ENCODE data around the gene KCNK5. TPM values are rescaled to one million over a fixed set of nuclear protein-coding genes. Genes with fewer than 3 reads are reported as not detected.
A peak's percentile ranks its signal among the peaks of the same experiment; 100 is the strongest.

The KCNK5 gene
- total RNA-seq, 2 experiments from 2014 or later = 8.6 to 9.2 TPM

DNA sequence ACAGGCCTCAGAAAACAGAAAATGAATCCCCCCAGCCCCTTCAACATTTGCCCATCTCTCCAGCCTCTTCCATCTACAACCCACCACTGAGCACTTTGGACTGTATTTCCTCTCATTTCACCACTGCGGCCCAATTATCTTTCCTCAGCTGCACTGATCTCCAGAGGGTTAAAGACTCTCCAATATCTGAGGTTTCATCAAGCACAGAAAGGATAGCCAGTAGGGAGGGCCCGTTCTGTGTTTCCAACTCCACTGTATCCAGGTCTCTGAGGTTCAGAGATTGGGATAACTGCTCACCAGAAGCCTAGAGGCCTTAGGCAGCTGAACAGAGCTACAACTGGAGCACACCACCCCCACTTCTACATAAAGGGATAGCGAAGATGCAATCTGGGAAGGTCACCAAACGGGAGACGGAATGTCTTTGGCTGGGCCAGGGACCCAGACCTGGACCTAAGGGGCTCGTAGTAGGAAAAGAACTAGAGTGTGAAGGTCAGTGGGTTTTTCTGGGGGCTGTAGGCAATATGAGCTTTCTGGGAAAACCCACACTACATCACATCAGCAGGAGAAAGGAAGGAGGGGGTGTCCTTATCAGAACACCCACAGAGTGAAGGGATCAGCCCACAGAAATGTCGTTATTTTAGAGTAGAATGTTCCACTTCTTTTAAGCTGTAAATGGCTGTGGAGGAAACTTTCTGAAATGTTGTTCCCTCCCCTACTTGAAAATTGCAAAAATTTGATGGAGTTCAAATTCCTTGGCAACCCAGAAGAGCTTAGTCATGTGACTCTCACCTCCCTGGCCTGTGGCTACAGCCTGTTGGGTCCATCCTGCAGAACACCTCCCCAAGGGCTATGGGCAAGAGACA lies 7.3 kb downstream of the KCNK5 start:
- H3K27ac Mint-ChIP-seq = peak overlapping the region; percentile 7
- ChIA-PET POLR2A (no interaction called here), CTCF (no interaction called here)
- no peak for DNase-seq
- no peaks in the 10 kb centered on the region for H3K27me3 Mint-ChIP-seq
- peaks cover 39% of the 10 kb centered on the region for H3K36me3 Mint-ChIP-seq (ENCODE audit: low read depth)
- no peak overlapping the region for H3K4me3 Mint-ChIP-seq
- peaks cover 84% of the 10 kb centered on the region for H3K4me1 Mint-ChIP-seq
- no peaks in the 10 kb centered on the region for H3K9me3 Mint-ChIP-seq

DNA sequence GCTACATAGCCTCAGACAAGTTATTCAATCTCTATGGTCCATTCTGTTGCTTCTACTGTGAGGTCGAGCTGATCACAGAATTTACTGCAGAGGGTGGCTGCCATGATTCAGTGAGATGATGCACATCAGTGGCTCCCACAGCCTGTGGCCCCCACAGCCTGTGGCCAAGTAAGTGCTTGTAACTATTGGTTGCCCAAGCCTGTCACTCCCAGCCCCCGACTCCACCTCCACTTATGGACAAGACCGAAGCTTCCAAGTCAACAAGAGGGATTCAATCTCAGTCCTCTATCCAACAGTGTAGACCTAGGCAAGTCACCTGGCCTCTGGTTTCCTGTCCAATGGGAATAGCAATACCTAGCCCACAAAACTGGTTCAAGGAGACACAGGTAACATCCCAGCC lies 8.2 kb downstream of the KCNK5 start:
- peaks cover 39% of the 10 kb centered on the region for H3K36me3 Mint-ChIP-seq (ENCODE audit: low read depth)
- H3K27me3 Mint-ChIP-seq = no peaks in the 10 kb centered on the region
- no peak for DNase-seq
- no peaks in the 10 kb centered on the region for H3K9me3 Mint-ChIP-seq
- H3K27ac Mint-ChIP-seq = no peak overlapping the region
- POLR2A ChIA-PET = no interaction called here
- CTCF ChIA-PET = no interaction called here
- peaks cover 83% of the 10 kb centered on the region for H3K4me1 Mint-ChIP-seq
- H3K4me3 Mint-ChIP-seq = no peak overlapping the region

DNA sequence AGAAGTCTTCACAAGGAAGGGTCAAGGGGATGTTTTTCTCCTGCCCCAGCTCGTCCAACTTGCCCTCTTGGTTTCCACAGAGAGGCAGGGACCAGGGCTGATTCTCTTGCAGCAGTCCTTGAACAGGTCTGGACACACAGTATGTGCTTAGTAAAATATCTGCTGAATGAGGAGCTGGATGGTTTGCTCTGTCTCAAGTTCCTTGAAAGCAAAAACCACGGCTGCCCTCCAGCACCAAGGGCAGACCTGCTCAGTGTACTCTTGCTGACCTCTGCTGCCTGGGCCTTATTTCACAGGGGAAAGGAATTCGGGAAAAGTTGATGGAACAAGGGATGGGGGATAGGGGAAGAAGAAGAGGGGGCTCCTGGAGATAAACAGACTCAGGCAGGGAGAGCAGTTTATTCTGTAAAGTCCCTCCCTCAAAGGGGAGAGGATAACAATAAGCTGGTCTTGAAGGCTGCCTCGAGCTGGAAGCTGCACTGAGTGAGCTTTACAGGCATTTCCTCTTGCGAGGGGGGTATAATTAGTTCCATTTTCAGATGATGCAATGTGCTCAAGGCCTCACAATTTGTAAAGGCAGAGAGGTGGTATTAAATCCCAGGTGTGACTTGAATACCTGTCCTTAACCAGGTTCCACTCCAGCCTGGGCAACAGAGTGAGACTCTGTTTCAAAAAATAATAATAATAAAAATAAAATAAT lies 10.3 kb downstream of the KCNK5 start:
- H3K4me3 Mint-ChIP-seq = no peak overlapping the region
- H3K27ac Mint-ChIP-seq = peak overlapping the region; percentile 22
- peaks cover 83% of the 10 kb centered on the region for H3K4me1 Mint-ChIP-seq
- no peak for DNase-seq
- H3K36me3 Mint-ChIP-seq (ENCODE audit: low read depth) = peaks cover 33% of the 10 kb centered on the region
- H3K9me3 Mint-ChIP-seq = no peaks in the 10 kb centered on the region
- H3K27me3 Mint-ChIP-seq = no peaks in the 10 kb centered on the region
- ChIA-PET POLR2A (interaction anchor here (0.9 to 2.9 kb wide), 2 partner anchors 10 to 15 kb away, joined by 3 to 9 read pairs; partner anchors contain the start of gene KCNK5), CTCF (interaction anchor here (0.7 to 1.1 kb wide), 3 partner anchors 11 to 84 kb away, joined by 3 to 5 read pairs (median 3); no protein-coding TSS in a partner anchor)

DNA sequence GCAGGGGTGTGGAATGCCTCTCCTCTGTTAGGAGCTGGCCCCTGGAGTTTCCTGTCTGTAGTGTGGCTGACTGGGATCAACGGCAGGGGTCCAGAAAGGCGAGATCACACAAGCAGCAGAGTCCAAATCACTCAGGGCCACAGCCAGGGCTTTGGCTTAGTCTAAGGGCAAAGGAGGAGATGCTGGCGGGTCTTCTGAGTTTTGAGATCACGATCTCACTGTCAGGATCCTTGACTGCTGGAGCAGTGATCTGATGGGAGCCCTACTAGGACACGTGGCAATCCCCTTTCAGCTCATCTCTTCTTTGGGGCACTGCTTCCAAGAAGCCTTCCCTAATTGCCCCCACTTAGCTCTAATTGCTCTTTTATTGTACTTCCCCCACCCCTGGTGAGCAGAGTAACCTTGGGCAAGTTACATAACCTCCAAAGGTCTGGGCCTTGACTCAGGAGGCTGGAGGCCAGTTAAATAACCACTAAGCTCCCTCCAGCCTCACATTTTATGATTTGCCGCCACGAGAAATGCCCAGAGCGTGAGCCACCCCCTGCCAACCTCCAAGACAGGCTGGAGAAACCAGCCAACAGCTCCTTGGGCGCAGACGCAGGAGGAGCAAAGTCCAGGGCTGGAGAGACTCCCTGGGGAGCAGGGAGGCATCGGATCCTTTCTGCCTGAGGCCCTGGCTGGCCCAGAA lies 12.0 kb downstream of the KCNK5 start:
- POLR2A ChIA-PET = interaction anchor here (0.8 to 2.9 kb wide), 3 partner anchors 10 to 20 kb away, joined by 3 to 9 read pairs (median 3); partner anchors contain the start of gene KCNK5
- H3K36me3 Mint-ChIP-seq (ENCODE audit: low read depth) = peaks cover 24% of the 10 kb centered on the region
- H3K9me3 Mint-ChIP-seq = no peaks in the 10 kb centered on the region
- no peak overlapping the region for H3K4me3 Mint-ChIP-seq
- CTCF ChIA-PET = interaction anchor here (1.4 kb wide), 1 partner anchor 27 kb away, joined by 3 read pairs; no protein-coding TSS in a partner anchor
- DNase-seq = no peak
- H3K27me3 Mint-ChIP-seq = no peaks in the 10 kb centered on the region
- peaks cover 71% of the 10 kb centered on the region for H3K4me1 Mint-ChIP-seq
- no peak overlapping the region for H3K27ac Mint-ChIP-seq

DNA sequence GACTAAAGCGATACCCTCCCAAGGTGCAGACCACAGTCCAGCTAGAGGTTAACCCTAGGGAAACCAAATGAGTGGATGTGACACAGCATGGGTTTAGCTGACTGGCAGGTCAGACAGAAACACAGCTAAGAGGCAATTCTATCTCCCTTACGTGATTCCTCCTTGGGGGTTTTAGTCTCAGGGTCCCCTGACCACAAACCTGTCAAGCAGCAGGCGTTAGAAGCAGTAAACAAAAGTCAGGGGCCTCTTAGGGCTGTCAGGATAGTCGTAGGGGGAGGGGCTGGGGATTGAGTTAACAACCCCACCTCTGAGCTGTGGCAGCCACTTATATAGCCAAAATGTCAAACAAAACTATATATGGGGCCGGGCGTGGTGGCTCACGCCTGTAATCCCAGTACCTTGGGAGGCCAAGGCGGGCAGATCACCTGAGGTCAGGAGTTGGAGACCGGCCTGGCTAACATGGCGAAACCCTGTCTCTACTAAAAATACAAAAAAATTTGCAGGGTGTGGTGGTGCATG lies 13.6 kb downstream of the KCNK5 start:
- Mint-ChIP-seq H3K27me3 (no peaks in the 10 kb centered on the region), H3K4me3 (no peak overlapping the region), H3K4me1 (peaks cover 59% of the 10 kb centered on the region), H3K27ac (no peak overlapping the region), H3K9me3 (no peaks in the 10 kb centered on the region), H3K36me3 (ENCODE audit: low read depth) (peaks cover 10% of the 10 kb centered on the region)
- ChIA-PET CTCF (interaction anchor here (0.7 kb wide), 1 partner anchor 14 kb away, joined by 3 read pairs; no protein-coding TSS in a partner anchor), POLR2A (interaction anchor here (0.9 to 1.4 kb wide), 2 partner anchors 11 to 18 kb away, joined by 3 read pairs; no protein-coding TSS in a partner anchor)
- DNase-seq = no peak

DNA sequence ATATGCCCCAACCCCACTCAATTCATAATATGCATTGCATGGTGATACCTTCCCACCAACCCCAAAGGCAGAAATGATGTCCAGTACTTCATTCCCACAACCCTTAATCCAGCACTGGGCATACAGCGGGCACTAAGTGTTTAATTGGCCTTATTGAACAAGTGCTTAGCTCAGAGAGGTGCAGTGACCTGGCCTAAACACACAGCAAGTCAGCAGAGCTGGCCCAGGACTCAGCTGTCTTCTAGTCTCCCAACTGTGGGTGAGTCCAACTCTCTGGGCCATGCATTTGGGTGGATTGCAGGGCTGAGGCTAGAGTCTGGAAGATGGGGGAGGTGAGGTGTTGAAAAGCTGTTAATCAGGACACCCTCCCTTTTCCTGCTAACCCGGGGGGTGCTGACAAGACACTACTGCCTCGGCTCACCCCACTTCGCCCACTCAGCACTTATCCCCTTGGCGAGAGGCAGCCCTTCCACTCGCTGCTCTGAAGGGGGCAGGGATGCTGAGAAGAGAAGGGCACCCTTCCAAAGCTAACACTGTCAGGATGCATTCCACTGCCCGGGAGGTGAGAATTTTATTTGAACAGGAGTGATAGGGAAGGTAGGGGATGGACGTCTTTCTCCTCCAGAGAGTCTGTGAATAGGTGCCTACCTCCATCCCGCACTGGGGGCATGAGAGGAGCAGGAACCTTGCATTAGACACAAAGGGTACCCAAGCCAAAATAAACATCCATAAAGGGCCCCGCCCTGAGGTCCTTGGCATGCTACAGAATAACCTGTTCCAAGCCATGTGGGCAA lies 14.2 kb downstream of the KCNK5 start:
- no peak for DNase-seq
- ChIA-PET POLR2A (interaction anchor here (0.9 kb wide), 1 partner anchor 11 kb away, joined by 3 read pairs; no protein-coding TSS in a partner anchor), CTCF (no interaction called here)
- Mint-ChIP-seq H3K9me3 (no peaks in the 10 kb centered on the region), H3K4me3 (no peak overlapping the region), H3K36me3 (ENCODE audit: low read depth) (peaks cover 10% of the 10 kb centered on the region), H3K27ac (no peak overlapping the region), H3K27me3 (no peaks in the 10 kb centered on the region), H3K4me1 (peaks cover 61% of the 10 kb centered on the region)

DNA sequence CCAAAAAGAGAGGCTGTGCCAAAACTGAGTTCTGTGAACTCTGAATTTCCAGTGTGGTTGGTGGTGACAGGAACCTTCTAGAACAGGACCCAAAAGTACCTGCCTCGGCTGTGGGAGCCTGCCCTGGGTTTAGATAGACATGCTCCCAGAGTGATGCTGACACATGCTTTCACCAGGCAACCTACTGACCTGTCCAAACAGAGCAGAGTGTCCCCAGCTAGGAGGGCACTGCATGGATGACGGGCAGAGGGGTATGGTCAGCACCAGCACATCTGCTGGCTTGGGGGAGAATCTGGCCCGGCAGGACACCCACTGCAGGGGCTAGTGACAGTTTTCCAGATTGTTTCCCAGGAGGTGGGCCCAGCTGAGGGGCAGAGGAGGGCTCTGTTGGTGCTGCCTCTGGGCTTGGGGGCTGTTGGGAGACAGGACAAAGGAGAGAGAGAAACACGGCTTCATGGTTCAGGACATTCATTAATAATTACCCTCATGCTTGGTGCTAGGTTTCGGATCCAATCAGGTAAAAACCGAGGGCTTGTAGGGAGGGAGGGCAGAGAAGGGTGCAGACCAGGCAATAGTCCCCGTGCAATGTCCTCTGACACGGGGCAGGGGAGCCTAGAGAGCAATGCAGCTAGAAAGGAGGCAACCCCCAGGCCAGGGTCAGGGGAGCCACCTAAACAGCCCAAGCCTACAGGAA lies 15.0 kb downstream of the KCNK5 start:
- peaks cover 63% of the 10 kb centered on the region for H3K4me1 Mint-ChIP-seq
- H3K36me3 Mint-ChIP-seq (ENCODE audit: low read depth) = peaks cover 10% of the 10 kb centered on the region
- H3K27ac Mint-ChIP-seq = peak overlapping the region; percentile 28
- H3K27me3 Mint-ChIP-seq = no peaks in the 10 kb centered on the region
- ChIA-PET POLR2A (no interaction called here), CTCF (no interaction called here)
- H3K4me3 Mint-ChIP-seq = no peak overlapping the region
- H3K9me3 Mint-ChIP-seq = no peaks in the 10 kb centered on the region
- DNase-seq = no peak

DNA sequence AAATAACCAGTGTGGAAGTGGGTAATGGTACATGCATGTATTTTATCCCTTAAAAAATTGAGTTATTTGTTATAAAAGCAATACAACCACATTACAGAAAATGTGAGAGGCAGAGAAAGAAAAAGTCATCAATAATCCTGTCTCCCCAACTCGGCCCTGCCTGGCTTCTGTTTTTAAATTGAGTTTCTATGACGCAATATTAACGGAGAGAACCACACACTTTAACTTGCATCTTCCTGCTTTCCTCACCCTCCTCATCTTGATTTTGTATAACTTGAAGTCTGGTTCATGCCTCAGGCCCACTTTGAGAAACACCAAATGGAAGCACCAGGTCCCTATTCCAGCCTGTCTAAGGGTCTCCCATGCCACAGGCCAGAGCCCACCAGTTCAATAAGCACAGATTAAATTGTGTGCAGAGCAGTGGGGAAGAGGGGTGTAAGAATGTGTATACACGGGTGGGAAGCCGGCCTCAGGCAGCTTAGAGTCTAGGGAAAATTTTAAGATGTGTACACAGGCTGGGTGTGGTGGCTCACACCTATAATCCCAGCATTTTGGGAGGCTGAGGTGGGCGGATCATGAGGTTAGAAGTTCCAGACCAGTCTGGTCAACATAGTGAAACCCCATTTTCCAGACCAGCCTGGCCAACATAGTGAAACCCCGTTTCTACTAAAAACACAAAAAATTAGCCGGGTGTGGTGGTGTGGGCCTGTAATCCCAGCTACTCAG lies 15.9 kb downstream of the KCNK5 start:
- Mint-ChIP-seq H3K4me3 (no peak overlapping the region), H3K36me3 (ENCODE audit: low read depth) (peaks cover 10% of the 10 kb centered on the region), H3K4me1 (peaks cover 57% of the 10 kb centered on the region), H3K9me3 (no peaks in the 10 kb centered on the region), H3K27me3 (no peaks in the 10 kb centered on the region), H3K27ac (no peak overlapping the region)
- POLR2A ChIA-PET = no interaction called here
- DNase-seq = no peak
- CTCF ChIA-PET = no interaction called here

DNA sequence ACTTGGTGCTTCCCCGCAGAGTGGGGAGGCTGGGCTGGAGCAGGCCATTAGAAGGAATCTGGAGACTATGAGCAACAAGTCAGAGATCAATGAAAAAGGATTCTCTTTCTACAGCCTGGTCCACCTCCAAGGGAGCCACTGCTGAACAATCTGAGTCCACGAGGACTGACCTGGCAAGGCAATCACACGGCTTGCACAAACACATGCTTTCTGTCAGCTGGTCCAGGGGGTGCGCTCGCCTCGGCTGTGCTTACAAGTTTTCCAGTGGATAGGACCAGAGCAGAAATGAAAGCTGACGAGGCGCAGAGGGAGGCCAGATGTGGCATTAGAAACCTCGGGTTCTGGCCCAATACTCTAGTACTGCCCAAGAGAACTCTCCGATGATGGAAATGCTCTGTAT lies 18.1 kb downstream of the KCNK5 start:
- ChIA-PET POLR2A (no interaction called here), CTCF (no interaction called here)
- H3K27ac Mint-ChIP-seq = no peak overlapping the region
- H3K4me3 Mint-ChIP-seq = no peak overlapping the region
- peaks cover 49% of the 10 kb centered on the region for H3K4me1 Mint-ChIP-seq
- DNase-seq = no peak
- H3K9me3 Mint-ChIP-seq = no peaks in the 10 kb centered on the region
- no peaks in the 10 kb centered on the region for H3K27me3 Mint-ChIP-seq
- peaks cover 10% of the 10 kb centered on the region for H3K36me3 Mint-ChIP-seq (ENCODE audit: low read depth)

DNA sequence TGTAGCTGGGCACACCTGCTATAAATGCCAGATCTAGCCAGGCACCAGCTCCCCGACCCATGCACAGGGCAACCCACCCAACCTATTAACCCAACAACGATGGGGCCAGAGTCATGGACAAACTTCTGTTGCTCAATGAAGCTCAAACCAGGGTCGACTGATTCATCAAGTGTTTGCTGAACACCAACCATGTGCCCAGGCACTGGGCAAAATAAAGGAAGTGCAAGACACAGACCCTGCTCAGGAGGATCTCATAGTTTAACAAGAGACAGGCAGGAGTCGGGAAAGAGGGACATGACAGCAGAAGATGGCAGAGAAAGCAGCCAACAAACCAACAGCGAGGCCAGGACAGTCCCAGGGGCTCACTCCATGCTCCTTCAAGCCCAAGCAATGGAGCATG lies 18.8 kb downstream of the KCNK5 start:
- ChIA-PET CTCF (interaction anchor here (0.8 kb wide), 1 partner anchor 93 kb away, joined by 3 read pairs; no protein-coding TSS in a partner anchor), POLR2A (no interaction called here)
- Mint-ChIP-seq H3K27me3 (no peaks in the 10 kb centered on the region), H3K4me1 (peaks cover 48% of the 10 kb centered on the region), H3K9me3 (no peaks in the 10 kb centered on the region), H3K27ac (no peak overlapping the region), H3K36me3 (ENCODE audit: low read depth) (peaks cover 10% of the 10 kb centered on the region), H3K4me3 (no peak overlapping the region)
- DNase-seq = no peak

DNA sequence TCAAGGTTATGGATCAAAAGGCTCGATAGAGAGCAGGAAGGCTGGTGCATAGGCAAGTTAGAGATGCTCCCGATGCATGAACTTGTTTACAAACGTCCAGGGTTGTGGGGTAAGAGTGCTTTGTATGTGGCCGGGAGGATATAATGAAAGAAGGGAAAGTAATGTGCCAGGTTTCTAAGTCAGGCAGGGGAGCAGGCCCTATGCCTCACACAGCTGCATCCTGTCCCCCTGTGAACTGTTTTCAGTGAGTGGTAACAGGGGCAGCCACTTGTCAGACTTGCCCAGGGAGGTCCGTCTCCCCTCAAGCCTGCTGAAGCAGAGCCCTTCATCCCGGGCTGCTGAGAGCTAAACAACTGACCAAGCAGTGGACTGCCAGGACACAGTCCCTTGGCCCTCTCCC lies 19.4 kb downstream of the KCNK5 start:
- H3K27ac Mint-ChIP-seq = no peak overlapping the region
- no peaks in the 10 kb centered on the region for H3K27me3 Mint-ChIP-seq
- no peak overlapping the region for H3K4me3 Mint-ChIP-seq
- no peaks in the 10 kb centered on the region for H3K9me3 Mint-ChIP-seq
- H3K4me1 Mint-ChIP-seq = peaks cover 43% of the 10 kb centered on the region
- peaks cover 10% of the 10 kb centered on the region for H3K36me3 Mint-ChIP-seq (ENCODE audit: low read depth)
- DNase-seq = no peak
- CTCF ChIA-PET = interaction anchor here (0.8 kb wide), 1 partner anchor 93 kb away, joined by 3 read pairs; no protein-coding TSS in a partner anchor
- POLR2A ChIA-PET = no interaction called here

All from activated CD4-positive, alpha-beta memory T cell treated with anti-CD3 and anti-CD28 coated beads, Interleukin-2, amount 10 ng/mL, durations not matched to agents 7 days and 5 days (primary cell).